ENCODE data around the gene KRT80.

DNA sequence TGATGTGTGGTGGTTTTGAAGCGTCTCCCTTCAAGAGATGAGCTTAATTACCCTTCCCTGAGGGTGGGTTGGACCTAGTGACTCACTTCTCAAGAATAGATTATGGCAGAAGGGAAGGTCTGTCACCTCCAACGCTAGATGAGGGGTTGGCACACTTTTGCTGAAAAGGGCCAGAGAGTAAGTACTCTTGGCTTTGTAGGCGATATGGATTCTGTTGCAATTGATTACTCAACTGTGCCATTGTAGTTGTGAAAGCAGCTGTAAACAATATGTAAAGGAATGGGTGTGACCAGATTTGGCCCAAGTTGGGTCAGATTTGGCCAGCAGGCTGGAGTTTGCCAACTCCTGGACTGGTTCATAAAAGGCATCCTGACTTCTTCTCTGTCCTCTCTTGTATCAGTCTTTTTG lies 59.1 kb downstream of the KRT80 start:
- TF ChIP-seq EZH2 (IDR thresholded peaks at IDR 0.05) = no peak
- TF ChIP-seq, protein P1, sequence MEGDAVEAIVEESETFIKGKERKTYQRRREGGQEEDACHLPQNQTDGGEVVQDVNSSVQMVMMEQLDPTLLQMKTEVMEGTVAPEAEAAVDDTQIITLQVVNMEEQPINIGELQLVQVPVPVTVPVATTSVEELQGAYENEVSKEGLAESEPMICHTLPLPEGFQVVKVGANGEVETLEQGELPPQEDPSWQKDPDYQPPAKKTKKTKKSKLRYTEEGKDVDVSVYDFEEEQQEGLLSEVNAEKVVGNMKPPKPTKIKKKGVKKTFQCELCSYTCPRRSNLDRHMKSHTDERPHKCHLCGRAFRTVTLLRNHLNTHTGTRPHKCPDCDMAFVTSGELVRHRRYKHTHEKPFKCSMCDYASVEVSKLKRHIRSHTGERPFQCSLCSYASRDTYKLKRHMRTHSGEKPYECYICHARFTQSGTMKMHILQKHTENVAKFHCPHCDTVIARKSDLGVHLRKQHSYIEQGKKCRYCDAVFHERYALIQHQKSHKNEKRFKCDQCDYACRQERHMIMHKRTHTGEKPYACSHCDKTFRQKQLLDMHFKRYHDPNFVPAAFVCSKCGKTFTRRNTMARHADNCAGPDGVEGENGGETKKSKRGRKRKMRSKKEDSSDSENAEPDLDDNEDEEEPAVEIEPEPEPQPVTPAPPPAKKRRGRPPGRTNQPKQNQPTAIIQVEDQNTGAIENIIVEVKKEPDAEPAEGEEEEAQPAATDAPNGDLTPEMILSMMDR (IDR thresholded peaks at IDR 0.05 in 2 of 3, conservative IDR thresholded peaks at IDR 0.05 in 1 of 3; ENCODE audit: borderline replicate concordance in 1 of 3, insufficient read depth in 1 of 3, low read depth in 2 of 3, low read length in 2 of 3) = no peak
- no peak for TF ChIP-seq POLR2A (IDR thresholded peaks at IDR 0.05; ENCODE audit: borderline replicate concordance, extremely low read depth, insufficient read depth, insufficient read length)
- no peak for TF ChIP-seq EGR1 (IDR thresholded peaks at IDR 0.05; ENCODE audit: low read depth)
- TF ChIP-seq POLR2AphosphoS5 (IDR thresholded peaks at IDR 0.05; ENCODE audit: low read depth, low read length) = no peak
- TF ChIP-seq EZH2phosphoT487 (IDR thresholded peaks at IDR 0.05; ENCODE audit: borderline replicate concordance) = no peak
- TF ChIP-seq ZFX (IDR thresholded peaks at IDR 0.05) = no peak
- TF ChIP-seq ZNF274 (IDR thresholded peaks at IDR 0.05; ENCODE audit: low read depth, low read length) = no peak
- no peak for TF ChIP-seq CEBPB (IDR thresholded peaks at IDR 0.05; ENCODE audit: low read depth)
- TF ChIP-seq, protein P2, sequence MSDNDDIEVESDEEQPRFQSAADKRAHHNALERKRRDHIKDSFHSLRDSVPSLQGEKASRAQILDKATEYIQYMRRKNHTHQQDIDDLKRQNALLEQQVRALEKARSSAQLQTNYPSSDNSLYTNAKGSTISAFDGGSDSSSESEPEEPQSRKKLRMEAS (IDR thresholded peaks at IDR 0.05) = no peak
- TF ChIP-seq SP1 (IDR thresholded peaks at IDR 0.05; ENCODE audit: low read depth) = no peak
- TF ChIP-seq YY1 (IDR thresholded peaks at IDR 0.05; ENCODE audit: extremely low read depth, insufficient replicate concordance, low read depth, low read length) = no peak
- TF ChIP-seq TCF7L2 (IDR thresholded peaks at IDR 0.05; ENCODE audit: borderline replicate concordance, extremely low read depth, insufficient read depth, insufficient read length) = no peak
